Bronchial epithelial cell (primary cell): Measurements from ENCODE around the gene CD58. TPM values are rescaled to one million over a fixed set of nuclear protein-coding genes. Genes with fewer than 3 reads are reported as not detected.

ENCODE experiments used
- DNase-seq: peaks from one replicate; pipeline ENCODE4 v3.0.0-alpha.2; 2010; ENCODE audit warnings: low read depth
- FAIRE-seq: peaks from 2 replicates; lab custom pipeline; 2011; peaks lifted over from hg19 to GRCh38; lab: Jason Lieb, UNC
- H3K27me3 ChIP-seq: 2 replicates; pipeline ENCODE4 v1.5.1; 2011; ENCODE audit warnings: low read length; ENCODE audit not compliant: control insufficient read depth, insufficient read depth
- H3K36me3 ChIP-seq: 2 replicates; pipeline ENCODE4 v1.5.1; 2011; ENCODE audit warnings: low read length; ENCODE audit not compliant: control insufficient read depth, insufficient read depth
- H3K4me3 ChIP-seq: 2 replicates; pipeline ENCODE4 v1.5.1; 2011; ENCODE audit warnings: mild to moderate bottlenecking, low read depth, low read length, control low read depth
- CTCF ChIP-seq: IDR thresholded peaks from 2 replicates; pipeline ENCODE4 v1.5.1; 2011; ENCODE audit warnings: mild to moderate bottlenecking, moderate library complexity, low read length, control low read depth, inconsistent platforms; ENCODE audit not compliant: insufficient read depth, severe bottlenecking
- total RNA-seq: library from RNA; depleted of rRNA; stranded (reverse); fragments of >200 nt; gene quantifications from 2 replicates; pipeline ENCODE4 v1.2.1, GENCODE V29; 2014

CD58 gene
- total RNA-seq, 1 donor from 2014 or later, result 18.2 TPM

- no peak for FAIRE-seq
- DNase-seq, result peak; percentile 55
- H3K27me3 ChIP-seq, result no peaks in the 10 kb centered on the region
- H3K36me3 ChIP-seq, result peaks cover 4% of the 10 kb centered on the region
- H3K4me3 ChIP-seq, result no peak overlapping the region
- TF ChIP-seq CTCF, result peak; percentile 76
Measured at GRCh38 chr1:116574581-116575291, 3.9 kb upstream of the CD58 start.

GRCh38 chr1:116573431-116574095, 2.7 kb upstream of the CD58 start:
- peaks cover 2% of the 10 kb centered on the region for H3K36me3 ChIP-seq
- no peak overlapping the region for H3K4me3 ChIP-seq
- FAIRE-seq (no peak), DNase-seq (no peak)
- TF ChIP-seq CTCF, result no peak
- no peaks in the 10 kb centered on the region for H3K27me3 ChIP-seq

- no peak for FAIRE-seq
- Histone ChIP-seq H3K27me3 (no peaks in the 10 kb centered on the region), H3K4me3 (no peak overlapping the region), H3K36me3 (no peaks in the 10 kb centered on the region)
- TF ChIP-seq CTCF, result no peak
- no peak for DNase-seq
Measured at GRCh38 chr1:116572771-116573430, 2.1 kb upstream of the CD58 start.

GRCh38 chr1:116572099-116572498, 1.3 kb upstream of the CD58 start:
- FAIRE-seq (no peak), DNase-seq (no peak)
- H3K4me3 ChIP-seq, result no peak overlapping the region
- H3K27me3 ChIP-seq, result no peaks in the 10 kb centered on the region
- no peaks in the 10 kb centered on the region for H3K36me3 ChIP-seq
- TF ChIP-seq CTCF, result no peak

DNA sequence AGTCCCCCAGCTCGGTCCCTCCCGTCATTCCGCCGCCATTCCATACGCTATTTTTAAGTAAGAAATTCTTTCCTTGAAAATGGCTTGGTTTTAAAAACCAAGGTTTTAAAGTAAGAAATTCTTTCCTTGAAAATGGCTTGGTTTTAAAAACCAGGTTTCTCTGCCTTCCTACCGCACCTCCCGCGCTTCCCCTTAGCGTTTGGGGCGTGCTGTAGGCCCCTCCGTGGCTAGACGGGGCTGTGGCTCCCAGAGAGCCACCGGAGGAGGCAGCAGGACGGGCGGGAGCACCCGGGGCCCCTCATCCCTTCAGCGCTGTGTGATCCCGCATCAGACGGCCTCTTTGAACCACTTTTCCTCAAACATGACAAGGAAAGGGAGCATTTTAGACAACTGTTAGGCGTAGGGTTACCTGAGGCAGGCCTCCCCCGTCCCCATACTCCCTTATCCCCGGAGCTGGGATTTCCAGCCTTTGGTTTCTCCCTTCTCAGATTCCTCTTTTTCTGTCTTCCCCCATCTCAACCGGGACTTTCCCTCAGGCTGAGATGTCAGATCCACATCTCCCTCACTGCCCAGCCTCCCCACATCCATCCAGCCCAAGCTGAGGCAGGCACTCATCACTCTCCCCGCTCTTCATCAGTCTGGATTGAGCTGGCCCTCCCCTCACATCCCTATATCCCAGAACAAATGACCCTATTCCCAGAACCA, 541 bp upstream of the CD58 start:
- no peak for FAIRE-seq
- Histone ChIP-seq H3K4me3 (peak overlapping the region; percentile 67), H3K27me3 (no peaks in the 10 kb centered on the region), H3K36me3 (no peaks in the 10 kb centered on the region)
- no peak for DNase-seq
- no peak for TF ChIP-seq CTCF
